HG03432 (cell line): ENCODE results near the gene TCEAL5.
"Not testable (repeated sequence)": the region's sequence is repeated elsewhere in the genome, so short reads cannot be mapped to it uniquely, and the experiment has no call there.

Experiments
- ATAC-seq: cut with Tn5 transposase; IDR thresholded peaks from one replicate; pipeline ENCODE4 v1.9.1; 2021; ENCODE audit warnings: mild to moderate bottlenecking, moderate library complexity; ENCODE audit not compliant: unreplicated experiment

The TCEAL5 gene, protein sequence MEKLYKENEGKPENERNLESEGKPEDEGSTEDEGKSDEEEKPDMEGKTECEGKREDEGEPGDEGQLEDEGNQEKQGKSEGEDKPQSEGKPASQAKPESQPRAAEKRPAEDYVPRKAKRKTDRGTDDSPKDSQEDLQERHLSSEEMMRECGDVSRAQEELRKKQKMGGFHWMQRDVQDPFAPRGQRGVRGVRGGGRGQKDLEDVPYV

DNA sequence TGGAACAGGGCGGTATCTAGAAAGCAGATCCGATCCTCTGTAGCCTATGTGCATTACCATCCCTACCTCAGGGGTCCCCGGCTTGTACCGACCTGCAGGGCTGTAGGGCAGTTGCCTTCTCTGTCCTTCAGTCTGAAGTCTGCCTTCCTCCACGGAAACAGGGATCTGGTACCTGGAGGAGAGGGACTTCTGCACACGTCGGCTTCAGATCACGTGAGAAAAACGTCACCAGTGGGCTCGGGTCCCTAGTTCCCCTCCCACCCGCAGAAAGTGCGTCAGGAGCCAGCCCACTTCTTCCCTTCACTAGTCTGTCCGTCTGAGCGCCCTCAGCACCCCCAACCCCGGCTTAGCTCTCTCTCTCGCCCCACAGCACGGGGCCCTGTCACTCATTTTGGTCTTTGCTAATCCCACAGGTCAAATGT, at the start of gene TCEAL5:
Gene TCEAL5 (minus strand): TSS at position 170 of the 422 bp plus-strand sequence. CDS start 2,187 bp downstream, outside the sequence.
- no peak for ATAC-seq

DNA sequence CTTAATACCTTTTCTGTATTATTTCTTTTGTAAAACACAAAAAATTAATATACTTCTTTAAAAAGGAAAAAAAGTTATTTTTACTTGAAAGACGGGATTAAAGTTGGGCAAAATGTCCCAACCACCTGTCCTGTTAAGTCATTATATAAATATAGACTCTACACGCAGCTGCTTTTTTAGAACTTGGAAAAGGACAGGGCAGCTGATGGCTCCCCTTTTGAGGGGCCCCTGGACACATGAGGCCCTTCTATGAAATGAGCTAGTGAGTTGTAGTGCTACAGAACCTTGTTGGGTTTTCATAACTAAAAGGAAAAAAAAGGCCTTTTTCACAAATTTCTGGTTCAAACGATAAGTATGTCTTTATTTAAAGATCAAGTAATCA, 34.8 kb upstream of the TCEAL5 start:
- ATAC-seq: no peak

DNA sequence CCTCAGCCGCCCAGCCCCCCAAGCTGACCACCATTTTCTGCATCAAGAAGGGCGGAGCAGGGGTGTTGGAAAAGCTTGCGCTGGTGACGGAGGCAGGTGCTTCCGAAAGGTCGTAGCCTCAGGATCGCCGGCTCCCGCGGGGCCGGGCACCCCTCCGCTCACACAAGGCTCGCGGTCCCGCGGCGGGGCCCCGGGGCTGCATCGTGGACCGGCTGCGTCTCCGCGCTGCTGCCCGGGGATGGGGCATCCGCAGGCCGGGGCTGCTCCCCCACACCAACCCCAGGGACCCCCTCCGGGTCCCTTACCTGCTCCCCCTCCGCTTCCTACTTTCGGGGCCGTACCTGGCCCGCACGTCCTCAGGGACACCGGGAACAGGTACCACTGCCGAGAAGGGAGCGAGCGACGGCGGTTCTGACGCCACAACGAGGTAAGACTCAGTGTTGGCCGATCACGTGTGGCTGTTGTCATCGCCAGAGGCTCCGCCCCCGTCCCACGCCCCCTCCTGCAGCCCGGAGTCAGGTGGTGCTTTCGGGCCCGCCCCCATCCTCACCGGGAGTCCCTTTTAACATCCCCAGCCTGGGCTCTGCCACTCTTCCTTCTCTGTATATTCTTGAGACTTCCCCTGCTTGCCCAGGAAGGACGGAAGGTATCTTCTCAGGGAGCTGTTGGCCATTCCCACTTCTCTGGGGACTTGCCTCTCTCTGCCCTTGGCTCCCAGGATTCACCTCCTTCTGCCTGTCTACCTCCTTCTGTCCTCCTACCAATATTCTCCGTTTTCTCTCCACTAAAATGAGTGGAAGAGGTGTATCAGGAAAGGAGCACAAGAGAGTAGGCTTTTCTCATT, 34.2 kb upstream of the TCEAL5 start, which contains the start of gene BEX2:
Gene BEX2 (minus strand): TSS at position 436 of the 844 bp plus-strand sequence. CDS start 1,014 bp downstream, outside the sequence.
- peak; percentile 99 for ATAC-seq

DNA sequence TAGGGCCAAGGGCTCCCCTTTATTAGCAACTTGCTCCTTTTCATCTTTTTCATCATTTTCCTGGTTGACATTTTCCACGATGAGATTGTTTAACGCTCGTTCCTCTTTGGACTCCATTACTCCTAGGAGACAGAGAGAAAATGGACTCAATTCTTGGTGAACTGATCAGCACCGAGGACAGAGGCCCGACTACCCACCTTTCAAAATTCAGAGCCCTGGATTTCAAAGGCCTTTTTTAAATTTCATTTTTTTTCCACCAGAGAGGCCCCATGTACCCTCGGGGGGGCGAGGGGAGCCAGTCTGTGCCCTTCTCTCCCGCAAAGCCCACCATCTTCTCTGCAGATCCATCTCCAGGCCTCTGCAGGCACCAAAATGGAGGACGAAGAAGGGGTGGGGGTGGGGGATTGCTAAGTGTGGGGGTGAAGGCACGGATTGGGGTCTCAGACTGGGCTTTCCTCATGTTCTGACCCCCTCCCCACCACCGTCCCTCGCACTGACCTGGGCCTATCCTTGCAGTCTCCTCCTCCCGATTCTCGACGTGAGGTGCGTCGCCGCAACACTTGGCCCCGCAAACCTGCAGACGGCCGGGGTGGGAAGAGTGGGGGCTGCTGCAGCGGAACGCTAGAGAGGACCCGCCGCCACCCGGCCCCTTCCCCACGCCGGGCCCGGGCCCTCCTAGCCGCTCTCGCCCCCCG, 33.5 kb upstream of the TCEAL5 start:
- ATAC-seq: peak; percentile 10

DNA sequence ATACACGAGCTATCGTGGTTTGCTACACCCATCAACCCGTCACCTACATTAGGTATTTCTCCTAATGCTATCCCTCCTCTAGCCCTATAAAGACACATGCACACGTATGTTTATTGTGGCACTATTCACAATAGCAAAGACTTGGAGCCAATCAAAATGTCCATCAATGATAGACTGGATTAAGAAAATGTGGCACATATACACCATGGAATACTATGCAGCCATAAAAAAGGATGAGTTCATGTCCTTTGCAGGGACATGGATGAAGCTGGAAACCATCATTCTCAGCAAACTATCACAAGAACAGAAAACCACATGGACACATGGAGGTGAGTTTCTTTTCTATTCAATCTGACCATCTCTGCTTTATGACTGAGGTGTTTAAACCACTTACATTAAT, 29.1 kb upstream of the TCEAL5 start:
- not testable (repeated sequence) for ATAC-seq

DNA sequence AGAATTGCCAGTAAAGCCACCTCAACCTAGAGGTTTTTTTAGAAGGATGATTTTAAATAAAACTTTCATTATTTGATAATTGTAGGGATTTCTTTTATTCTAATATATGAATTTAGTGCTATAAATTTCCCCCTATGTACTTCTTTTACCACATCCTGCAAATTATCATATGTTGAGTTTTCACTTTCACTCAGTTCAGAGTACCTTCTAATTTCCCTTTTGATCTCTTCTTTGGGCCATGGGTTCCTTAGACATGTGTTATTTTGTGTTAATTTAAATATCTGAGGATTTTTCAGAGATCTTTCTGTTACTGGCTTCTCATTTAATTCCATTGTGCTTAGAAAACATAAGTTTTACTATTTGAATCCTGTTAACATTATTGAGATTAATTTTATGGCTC, 28.2 kb upstream of the TCEAL5 start:
- ATAC-seq: no peak

DNA sequence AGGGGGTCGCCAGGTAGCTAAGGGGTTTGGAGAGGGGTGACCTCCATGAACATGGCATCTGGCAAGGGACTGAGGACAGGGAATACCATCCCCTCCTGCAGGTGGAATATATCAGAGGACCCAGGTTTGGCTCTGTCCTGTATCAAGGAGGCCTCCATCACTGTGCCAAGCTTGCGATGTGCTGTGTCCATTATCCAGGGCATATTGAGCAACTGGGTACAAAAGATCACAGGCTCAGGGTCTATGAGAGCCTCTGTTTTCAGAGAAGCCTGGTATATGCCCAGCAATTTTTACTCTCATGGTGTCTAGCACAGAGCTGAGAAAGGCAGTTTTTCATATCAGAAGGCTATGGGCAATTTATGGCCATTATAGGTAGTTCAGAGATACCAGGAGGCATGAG, 16.6 kb upstream of the TCEAL5 start:
- no peak for ATAC-seq

DNA sequence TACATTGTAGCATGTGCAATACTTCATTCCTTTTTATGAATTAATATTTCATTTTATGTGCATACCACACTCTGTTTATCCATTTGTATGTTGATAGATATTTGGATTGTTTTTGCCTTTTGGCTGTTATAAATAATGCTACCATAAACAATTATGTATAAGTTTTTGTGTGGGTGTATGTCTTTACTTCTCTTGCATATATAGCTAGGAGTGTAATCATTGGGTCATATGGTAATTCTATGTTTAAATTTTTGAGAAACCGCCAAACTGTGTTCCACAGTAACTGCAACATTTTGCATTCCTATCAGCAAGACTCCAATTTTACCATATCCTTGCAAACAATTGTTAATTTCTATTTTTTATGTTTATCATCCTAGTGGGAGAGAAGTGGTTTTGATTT, 3.1 kb upstream of the TCEAL5 start:
- no peak for ATAC-seq

DNA sequence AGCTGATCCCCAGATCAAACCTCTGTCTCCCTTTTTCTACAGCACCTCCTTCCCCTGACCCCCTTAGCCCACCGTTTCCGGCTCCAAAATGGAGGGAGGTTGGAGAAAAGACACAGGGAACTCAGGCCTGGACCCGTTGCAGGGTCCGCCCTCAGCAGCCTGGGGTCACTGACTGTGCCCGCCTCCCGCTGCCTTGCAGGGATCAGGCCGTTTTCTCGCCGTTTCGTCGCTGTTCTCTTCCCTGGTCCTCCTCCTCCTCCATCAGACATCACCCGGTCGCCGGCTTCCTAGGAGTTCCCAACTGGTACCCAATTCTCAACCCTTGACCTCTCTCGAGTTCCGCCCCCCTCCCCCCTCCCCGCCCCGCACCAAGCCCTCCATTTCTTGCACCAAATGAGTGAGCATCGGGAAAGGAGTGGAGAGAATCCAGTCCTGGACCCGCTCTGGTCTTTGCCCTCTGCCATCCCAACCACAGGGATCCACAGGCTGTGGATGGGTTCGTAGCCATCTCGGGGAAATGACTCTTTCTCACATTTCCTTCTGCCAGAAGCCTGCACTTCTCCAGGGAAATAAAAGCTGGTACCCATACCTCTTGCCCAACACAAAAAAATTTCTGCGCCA, 493 bp downstream of the TCEAL5 start:
- ATAC-seq: no peak

DNA sequence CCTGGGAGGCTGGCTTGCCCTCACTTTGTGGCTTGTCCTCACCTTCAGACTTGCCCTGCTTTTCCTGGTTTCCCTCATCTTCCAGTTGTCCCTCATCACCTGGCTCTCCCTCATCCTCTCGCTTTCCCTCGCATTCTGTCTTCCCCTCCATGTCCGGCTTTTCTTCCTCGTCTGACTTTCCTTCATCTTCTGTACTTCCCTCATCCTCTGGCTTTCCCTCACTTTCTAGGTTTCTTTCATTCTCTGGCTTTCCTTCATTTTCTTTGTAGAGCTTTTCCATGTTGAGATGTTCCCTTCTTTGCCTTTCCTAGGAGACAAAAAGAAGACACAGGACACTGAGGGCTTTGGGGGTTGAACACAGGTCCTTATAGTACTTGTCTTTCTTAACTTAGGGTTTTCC, 2.3 kb downstream of the TCEAL5 start:
- ATAC-seq: no peak

DNA sequence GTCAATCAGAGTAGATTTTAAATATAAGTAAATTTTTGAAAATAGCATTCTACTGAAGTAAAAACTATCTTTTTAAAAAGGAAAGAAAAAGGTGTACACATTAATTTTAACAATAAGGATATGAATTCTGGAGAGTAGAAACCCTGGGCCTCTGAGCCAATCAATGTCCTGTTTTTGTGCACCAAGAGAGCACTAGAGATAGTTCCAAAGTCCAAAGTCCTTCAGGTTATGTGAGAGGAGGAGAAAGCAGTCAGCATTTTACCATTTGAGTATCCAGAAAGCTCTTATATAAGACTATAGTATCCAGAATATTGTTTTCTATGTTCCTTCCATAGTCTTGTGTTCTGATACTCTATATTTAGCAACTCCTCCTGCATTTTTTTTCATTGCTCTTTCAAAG, 18.3 kb downstream of the TCEAL5 start:
- ATAC-seq: no peak

DNA sequence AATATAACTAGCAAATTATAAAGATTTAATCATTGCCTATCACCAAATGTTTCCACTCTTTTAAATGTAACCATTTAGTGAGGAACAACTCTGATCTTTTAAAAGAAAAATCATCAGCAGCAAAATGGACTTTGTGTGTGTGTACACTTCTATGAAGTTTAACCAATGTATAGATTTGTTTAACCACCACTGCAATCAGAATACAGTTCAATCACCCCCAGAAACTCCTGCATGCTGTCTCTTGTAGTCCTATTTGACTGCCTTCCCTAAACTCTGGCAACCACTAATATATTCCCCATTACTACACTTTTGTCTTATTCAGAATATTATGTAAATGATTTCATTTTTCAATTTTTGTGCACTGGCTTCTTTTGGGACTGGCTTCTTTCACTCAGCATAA, 19.9 kb downstream of the TCEAL5 start:
- ATAC-seq: no peak

DNA sequence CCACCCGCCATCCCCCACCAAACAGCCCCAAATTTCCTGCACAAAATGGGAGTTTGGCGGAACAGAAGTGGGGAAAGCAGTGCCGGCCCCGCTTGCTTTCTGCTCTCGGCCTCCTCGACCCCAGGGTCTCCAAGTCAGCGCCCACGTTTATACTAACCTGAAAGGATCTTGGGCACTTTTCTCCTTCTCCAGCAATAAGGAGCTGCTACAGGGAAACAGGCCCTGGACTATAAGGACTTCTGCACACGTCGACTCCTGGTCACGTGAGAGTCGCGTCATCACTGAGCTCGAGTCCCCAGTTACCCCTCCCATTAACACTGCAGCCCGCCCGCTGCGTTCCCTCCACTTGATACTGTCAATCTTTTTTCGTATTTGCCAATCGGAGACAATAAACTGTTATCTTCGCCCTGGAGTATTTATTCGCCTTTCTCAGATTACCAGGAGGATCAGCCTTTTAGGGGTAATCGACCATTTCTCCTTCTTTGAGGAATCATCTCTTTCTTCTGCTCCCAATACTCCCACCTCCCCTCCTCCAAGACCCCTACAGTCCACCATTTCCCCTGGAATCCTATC, 21.5 kb downstream of the TCEAL5 start, which contains the start of gene TCEAL8:
Gene TCEAL8 (minus strand): TSS at position 235 of the 573 bp plus-strand sequence. CDS start 1,176 bp downstream, outside the sequence.
- peak; percentile 98 for ATAC-seq

DNA sequence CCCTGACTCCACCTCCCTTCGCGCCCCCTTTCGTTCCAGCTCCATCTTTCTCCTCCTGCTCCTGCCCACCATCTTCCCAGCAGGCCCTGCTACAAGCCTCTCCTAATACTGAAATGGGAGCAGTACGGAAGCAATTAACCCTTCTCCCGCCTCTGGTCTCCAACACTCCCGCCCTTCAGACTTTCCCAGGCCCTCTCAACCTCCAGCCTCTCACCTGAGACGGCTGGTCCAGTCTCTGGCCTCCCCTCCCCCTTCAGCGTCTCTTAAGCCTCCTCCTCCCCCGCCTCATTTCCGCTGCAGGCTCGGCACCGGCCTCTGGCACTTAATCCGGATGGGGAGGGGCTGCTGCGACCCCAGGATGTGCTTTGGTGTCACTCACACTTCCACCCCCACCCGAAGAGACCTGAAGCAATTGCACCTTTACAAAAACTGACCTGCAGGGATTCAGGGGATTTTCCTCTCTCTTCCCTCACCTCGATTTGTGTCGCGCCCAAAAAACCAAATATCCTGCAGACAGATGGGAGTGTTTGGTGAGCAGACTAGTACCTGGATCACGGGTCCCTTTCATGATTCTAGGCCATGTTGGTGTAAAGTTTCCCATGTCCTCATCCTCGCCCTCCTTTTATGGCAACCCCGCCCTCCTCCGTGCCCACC, 22.3 kb downstream of the TCEAL5 start:
- peak; percentile 69 for ATAC-seq

DNA sequence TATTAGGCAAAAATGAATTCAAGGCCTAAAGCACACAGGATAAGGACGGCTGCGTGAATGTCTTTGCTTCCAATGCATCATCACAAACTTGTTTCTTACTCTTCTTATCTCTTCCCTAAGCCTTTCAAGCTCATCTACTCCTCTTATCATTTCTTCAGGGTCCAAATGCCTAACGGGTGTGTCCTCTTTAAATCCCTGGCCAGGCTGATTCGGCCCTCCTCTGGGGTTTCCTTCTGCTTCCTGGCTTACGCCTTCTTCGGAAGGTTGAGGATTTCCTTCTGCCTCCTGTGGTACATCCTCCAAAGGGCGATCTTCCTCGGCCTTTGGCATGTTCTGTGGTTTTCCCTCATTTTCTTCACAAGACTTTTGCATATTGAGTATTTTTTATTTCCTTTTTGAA, 22.9 kb downstream of the TCEAL5 start:
- ATAC-seq: no peak

DNA sequence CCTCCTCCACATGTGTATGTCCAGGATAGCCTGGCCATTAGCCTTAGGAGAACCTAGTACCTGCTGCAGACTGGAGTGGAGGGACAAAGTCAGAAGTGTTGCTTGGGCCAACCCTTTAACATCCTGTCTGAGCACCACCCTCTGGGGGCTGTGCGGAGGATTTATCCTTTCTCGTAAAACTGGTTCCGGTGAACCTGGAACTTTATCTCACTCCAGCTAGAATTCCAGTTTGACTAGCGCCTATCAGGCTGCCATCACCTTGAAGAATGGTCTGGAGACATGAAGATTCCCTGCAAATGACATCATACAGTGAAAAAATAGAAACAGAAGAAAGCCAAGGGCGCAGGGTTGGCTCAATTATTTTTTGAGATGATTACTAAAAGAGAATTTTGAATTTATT, 25.6 kb downstream of the TCEAL5 start:
- no peak for ATAC-seq

DNA sequence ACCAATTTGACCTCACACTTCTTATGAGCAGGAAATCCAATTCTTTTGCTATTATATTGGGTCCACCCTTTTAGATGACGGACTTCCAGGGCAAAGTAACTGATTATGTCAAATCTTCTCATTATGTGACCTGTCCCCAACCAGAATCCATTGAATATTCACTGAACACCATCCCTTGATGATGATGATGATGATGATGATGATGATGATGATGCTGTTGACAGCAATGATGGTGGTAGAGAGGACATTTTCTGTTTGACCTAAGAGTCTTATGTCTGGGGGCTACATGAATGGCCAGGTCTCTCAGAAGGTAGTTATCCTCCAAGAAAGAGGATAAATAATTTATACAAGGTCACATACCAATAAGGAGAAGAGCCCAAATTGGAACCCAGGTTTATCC, 26.7 kb downstream of the TCEAL5 start:
- ATAC-seq: no peak

DNA sequence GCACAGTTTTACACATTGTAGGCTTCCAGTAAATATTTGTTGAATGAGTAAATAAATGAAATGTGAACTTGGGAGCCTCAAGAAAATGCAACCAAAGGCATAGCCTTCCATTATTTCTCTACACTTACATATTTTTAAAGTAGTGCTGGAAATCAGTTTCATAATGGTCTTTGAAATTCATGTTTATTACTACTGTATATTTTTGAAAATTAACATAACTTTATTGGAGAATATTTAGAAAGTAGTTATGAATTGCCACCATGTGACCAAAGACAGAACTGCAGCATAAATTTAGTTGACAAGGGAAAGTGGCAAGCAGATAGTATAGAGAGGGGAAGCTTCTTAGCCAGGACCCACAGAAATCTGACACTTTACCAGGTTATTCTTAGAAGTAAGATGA, 28.0 kb downstream of the TCEAL5 start:
- ATAC-seq: peak; percentile 66

DNA sequence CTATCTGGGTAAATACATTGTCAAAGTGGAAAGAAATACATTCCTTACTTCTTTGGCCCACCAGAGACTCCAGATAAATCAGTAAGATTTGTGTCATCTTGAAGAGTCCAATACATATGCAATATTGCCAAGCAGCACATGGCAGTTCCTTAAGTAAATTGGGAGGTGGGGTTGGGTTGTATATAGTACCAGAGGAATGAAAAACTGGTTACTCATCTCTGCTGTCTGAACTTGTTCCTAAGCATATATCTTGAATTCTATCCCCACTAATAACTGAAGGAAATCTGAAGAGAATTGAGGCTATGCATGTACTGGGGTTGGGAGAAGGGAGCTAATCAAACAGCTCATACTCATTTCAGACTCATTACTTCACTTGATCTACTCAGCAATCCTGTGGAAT, 36.4 kb downstream of the TCEAL5 start:
- no peak for ATAC-seq

DNA sequence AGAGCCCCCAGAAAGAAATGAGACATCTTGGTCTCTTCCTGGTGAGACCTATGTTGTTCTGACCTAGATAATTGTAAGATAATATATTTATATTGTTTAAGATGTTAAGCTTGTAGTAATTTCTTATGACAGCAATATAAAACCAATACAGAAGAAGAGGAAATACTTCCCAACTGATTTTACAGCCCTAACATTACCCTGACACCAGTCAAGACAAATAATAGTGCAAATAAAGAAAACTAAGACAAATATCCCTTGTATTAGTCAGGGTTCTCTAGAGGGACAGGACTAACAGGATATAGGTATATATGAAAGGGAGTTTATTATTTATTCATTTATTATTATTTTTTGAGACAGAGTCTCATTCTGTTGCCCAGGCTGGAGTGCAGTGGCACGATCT, 40.3 kb downstream of the TCEAL5 start:
- ATAC-seq: no peak
